ENCODE results near the gene ROR2. TPM values are rescaled to one million over a fixed set of nuclear protein-coding genes. Genes with fewer than 3 reads are reported as not detected.

ROR2 gene
- total RNA-seq, 1 donor from 2014 or later: 0.32 TPM

DNA sequence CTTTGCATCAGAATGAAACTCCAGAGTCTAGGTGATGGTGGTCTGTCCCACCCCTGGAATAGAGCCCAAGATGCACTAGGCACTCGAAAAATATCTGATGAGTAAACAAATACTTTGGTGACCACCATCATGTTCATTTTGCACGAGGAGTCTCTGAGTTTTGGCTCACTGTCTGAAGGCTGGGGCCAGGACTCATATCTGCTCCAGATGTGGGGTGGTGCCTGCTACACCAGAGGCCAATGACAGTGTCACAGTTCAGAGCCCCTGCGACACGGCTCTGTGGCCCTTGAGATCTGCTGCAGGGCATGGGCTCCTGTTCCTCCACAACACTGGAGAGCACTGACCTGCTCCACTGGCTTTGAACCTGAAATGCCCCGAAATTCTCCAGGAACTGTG lies 164.6 kb downstream of the ROR2 start:
- Histone ChIP-seq H3K4me1 (no peaks in the 10 kb centered on the region), H3K4me3 (no peak overlapping the region), H3K27ac (no peak overlapping the region), H3K27me3 (no peaks in the 10 kb centered on the region), H3K36me3 (no peaks in the 10 kb centered on the region), H3K9me3 (no peaks in the 10 kb centered on the region)
- intact Hi-C loops (cut with DNase I): no loop called here
- TF ChIP-seq, protein P1, sequence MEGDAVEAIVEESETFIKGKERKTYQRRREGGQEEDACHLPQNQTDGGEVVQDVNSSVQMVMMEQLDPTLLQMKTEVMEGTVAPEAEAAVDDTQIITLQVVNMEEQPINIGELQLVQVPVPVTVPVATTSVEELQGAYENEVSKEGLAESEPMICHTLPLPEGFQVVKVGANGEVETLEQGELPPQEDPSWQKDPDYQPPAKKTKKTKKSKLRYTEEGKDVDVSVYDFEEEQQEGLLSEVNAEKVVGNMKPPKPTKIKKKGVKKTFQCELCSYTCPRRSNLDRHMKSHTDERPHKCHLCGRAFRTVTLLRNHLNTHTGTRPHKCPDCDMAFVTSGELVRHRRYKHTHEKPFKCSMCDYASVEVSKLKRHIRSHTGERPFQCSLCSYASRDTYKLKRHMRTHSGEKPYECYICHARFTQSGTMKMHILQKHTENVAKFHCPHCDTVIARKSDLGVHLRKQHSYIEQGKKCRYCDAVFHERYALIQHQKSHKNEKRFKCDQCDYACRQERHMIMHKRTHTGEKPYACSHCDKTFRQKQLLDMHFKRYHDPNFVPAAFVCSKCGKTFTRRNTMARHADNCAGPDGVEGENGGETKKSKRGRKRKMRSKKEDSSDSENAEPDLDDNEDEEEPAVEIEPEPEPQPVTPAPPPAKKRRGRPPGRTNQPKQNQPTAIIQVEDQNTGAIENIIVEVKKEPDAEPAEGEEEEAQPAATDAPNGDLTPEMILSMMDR (IDR thresholded peaks at IDR 0.05): no peak
- DNase-seq (ENCODE audit: low spot score in 2 of 2): no peak

GRCh38 chr9:91784673-91785446 lies 165.2 kb downstream of the ROR2 start:
- TF ChIP-seq, protein P1 (IDR thresholded peaks at IDR 0.05): no peak
- Histone ChIP-seq H3K9me3 (no peaks in the 10 kb centered on the region), H3K27ac (no peak overlapping the region), H3K4me3 (no peak overlapping the region), H3K36me3 (no peaks in the 10 kb centered on the region), H3K27me3 (no peaks in the 10 kb centered on the region), H3K4me1 (no peaks in the 10 kb centered on the region)
- no peak for DNase-seq (ENCODE audit: low spot score in 2 of 2)
- intact Hi-C loops (cut with DNase I): no loop called here

DNA sequence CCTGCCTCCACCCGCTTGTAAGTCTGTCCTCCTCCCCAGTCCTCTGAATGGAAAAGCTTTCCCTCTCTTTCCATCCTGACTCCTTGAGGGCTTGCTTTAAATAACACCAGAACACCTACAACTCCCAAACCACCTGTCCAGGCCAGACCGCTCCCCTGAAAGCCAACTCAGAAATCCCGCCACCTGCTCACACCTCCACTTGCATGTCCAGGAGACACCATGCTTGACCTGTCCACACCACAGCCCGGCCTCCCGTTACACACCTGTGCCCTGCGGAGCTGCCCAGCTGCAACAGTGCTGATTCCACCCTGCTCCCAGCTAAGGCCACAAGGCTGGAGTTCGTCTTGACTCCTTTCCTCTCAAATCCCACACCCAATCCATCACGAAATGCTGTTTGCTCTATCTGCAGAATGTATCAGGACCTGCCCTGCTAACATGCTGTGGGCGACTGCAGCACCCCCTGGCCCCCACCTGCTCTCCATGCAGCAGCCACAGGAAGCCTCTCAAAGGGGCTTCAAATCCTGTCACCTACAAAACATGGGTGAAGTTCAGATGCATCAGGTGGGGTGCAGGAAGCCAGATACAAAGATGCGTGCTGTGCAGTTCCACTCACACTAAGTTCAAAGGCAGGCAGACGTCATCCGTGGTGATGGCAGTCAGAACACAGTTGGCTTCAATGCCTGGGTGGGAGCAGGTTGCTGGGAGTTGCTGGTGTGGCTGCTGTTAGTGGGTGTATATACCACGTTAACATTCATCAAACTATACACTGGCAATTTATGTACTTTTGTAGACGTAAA lies 166.0 kb downstream of the ROR2 start:
- Histone ChIP-seq H3K27ac (no peak overlapping the region), H3K9me3 (no peaks in the 10 kb centered on the region), H3K36me3 (no peaks in the 10 kb centered on the region), H3K4me1 (no peaks in the 10 kb centered on the region), H3K27me3 (no peaks in the 10 kb centered on the region), H3K4me3 (no peak overlapping the region)
- TF ChIP-seq, protein P1 (IDR thresholded peaks at IDR 0.05): no peak
- intact Hi-C loops (cut with DNase I): no loop called here
- no peak for DNase-seq (ENCODE audit: low spot score in 2 of 2)

GRCh38 chr9:91783411-91783810 lies 166.6 kb downstream of the ROR2 start:
- intact Hi-C loops (cut with DNase I): no loop called here
- Histone ChIP-seq H3K27me3 (no peaks in the 10 kb centered on the region), H3K36me3 (no peaks in the 10 kb centered on the region), H3K9me3 (no peaks in the 10 kb centered on the region), H3K4me1 (no peaks in the 10 kb centered on the region), H3K4me3 (no peak overlapping the region), H3K27ac (no peak overlapping the region)
- TF ChIP-seq, protein P1 (IDR thresholded peaks at IDR 0.05): no peak
- DNase-seq (ENCODE audit: low spot score in 2 of 2): no peak

- no peaks in the 10 kb centered on the region for H3K27me3 ChIP-seq
- TF ChIP-seq, protein P1 (IDR thresholded peaks at IDR 0.05): no peak
- no peak overlapping the region for H3K27ac ChIP-seq
- H3K4me3 ChIP-seq: no peak overlapping the region
- intact Hi-C loops (cut with DNase I): no loop called here
- H3K4me1 ChIP-seq: no peaks in the 10 kb centered on the region
- DNase-seq (ENCODE audit: low spot score in 2 of 2): no peak
- no peaks in the 10 kb centered on the region for H3K9me3 ChIP-seq
- H3K36me3 ChIP-seq: no peaks in the 10 kb centered on the region
Measured at GRCh38 chr9:91782708-91783214, 167.3 kb downstream of the ROR2 start.

Measured in ascending aorta (tissue), 2 donors.